ENCODE results near the gene CREBBP.
A peak's percentile ranks its signal among the peaks of the same experiment; 100 is the strongest.

Gene CREBBP

DNA sequence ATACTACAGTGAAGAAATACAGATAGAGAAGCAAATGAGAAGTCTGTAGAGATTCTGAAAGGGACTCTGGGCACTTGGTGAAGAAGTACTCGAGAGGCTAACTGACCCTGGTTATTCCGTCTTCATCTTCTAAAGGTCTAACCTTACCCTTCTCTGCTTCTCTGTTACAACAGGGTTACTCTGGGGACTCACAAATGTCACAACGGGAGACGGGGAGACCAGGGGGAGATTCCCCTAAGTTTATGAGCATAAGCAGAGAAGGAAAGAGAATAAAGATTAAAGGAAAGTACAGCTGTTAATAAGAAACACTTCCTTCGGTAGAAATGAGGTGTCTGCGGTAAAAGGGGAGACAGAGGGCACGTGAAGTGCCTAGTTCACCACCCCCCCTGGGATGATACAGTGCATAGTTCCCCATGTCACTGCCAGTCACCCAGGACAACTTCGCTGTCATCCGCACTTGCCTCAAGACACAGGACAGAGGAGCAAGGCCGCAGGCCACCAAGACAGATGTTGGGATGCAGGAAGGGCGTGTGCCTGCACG lies 88.0 kb downstream of the CREBBP start:
- DNase-seq, result no peak

DNA sequence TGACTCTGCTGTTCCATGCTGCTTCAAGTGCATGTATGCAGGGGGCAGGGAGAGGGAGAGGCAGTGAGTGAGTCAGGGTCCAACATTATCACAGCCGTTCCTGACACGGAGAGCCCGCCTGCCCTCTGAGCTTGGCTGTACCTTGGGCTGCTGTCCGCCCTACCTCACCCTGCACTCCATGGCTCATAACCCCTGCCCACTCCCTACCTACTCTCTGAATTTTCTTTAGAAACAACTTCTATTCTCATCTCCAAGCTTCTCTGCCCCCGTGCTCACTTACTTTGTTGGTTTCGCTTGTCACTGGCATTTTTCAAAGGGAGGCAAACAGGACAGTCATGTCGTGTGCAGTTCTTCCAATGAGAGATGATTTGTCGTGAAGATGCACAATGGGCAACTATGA lies 88.8 kb downstream of the CREBBP start:
- DNase-seq, result no peak

DNA sequence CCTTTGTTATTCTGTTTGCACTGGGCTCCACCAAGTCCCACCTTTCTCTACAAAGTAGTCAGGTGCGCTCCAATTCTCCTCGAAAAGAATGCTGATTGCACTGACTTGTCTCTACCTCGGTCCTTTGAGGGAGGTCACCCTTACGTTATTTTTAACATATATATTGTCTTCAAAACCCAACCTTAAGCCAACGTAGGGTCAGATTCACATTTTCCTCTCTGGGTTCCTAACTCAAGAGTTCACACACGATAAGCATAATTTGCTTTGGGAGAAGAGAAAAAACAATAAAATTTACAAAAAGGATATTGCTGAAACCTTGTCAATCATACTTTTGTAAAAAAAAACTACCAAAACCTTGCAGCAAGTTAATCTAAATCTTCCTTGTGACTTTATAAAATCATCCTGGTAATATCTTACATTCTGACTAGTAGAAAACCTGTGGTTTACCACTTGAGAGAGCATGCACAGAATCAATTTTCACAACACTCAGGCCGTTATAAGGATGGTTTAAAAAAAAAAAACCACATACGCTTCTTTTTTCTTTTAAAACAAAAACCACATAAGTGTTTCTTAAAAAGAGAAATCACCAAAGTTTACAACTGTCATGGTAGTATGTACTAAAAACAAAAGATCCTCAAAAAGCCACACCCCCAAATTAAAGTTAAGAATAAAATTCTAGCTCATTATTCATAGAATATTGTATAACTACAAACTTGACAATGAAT lies 91.0 kb downstream of the CREBBP start:
- no peak for DNase-seq

DNA sequence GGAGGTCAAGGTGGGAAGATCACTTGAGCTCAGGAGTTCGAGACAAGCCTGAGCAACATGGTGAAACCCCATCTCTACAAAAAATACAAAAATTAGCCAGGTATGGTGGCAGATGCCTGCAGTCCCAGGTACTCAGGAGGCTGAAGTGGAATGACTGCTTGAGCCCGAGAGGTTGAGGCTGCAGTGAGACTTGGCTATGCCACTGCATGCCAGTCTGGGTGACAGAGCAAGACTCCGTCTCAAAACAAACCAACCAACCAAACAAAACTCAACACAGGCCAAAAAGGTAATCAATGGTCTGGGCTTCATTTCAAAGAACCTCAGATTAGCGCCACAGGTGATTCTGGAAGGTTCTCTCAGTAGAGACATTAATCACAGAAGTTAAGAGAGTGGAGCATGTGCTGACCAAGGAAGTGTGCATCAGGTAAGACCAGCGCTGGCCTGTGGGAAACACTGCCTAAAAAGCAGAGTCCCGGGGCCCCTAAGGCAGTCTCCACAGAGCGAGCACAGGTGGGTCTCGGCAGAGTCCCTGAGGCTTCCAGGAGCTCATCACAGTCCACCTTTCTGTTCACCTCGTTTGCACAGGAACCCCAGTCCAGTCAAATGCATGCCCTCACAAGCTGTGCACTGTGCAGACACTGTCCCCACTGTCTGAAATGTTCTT lies 91.7 kb downstream of the CREBBP start:
- DNase-seq, result no peak

DNA sequence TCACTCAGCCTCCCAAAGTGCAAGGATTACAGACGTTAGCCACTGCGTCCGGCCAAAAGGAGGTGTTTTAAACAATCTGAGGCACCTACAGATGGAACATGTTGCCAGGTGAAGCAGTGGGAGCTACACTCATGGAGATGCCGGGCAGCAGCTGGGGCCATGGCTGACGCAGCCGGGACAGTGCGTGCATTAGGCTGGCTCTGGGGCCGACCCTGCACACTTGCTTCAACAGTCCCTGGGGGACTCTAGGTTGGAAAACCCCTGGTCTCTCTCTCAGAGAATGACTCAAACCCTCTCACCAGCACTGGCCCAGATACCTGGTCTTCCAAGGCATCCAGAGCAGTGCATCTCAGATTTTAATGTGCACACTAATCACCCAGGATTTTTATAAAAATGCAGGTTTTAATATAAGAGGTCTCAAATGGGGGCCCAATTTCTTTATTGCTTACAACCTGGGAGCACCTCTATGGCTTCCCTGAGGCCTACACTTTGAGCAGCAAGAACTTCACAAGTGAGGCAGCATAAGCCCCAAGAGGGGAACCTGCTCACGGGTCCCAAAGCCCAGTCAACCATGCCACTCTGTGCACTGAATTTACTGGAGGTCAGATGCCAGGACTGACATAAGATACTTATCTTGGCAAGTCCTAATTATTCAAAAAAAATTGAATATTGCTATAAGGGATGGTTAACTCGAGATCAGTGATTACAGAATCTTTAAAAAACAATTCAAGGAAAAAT lies 92.4 kb downstream of the CREBBP start:
- no peak for DNase-seq

DNA sequence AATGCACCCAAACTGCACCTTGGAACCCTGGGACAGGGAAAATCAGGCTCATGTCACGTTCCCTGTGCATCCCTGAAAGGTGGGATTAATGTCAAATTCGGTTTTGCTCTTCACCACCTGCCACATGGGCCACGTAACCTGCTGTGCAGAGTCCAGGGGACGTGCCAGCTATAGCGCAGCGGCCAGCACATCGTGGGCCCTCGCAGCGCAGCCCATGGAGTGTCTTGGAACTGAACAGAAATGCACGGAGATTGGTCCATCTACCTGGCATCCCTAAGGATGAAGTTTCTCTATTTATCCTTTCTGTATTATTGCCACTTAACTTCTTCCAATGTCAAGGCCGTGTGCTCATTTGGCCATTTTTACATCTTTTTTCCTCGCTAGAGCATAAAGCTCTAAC lies 95.1 kb downstream of the CREBBP start:
- DNase-seq, result no peak

DNA sequence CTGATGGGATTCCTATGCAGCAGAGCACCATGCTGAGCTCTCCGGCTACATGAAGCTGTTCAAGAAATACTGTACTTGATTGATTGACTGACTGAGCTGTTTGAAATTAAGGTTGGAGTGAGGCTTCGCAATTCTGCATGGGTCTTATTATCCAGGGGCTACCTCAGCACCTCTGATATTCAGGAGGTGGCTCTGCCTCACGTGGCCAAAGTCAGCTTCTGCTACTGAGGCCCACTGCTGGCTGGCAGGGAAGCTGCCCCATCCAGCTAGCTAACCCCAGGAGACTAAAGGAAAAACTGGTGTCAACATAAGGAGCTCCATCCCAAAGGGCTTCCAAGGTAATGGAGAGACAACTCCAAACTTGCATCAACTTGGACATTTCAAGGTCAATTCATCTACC lies 97.0 kb downstream of the CREBBP start:
- DNase-seq, result no peak

DNA sequence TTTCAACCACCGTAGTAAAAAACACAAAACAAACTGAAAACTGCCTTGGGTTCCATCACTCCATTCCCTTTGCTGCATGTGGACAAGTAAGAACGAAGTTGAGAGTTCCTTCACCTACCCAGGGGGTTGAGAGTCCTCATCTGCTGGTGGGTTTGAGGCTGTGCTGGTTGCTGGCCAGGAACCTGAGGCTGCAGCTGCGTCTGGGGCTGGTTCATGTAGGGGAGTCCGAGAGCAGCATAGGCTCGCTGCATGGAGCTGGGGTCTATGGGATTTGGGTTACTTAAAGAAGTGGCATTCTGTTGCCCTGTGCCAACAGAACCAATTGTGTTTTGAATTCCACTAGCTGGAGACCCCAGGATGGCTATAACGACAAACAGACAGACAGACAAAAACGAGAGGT lies 97.9 kb downstream of the CREBBP start:
- no peak for DNase-seq

DNA sequence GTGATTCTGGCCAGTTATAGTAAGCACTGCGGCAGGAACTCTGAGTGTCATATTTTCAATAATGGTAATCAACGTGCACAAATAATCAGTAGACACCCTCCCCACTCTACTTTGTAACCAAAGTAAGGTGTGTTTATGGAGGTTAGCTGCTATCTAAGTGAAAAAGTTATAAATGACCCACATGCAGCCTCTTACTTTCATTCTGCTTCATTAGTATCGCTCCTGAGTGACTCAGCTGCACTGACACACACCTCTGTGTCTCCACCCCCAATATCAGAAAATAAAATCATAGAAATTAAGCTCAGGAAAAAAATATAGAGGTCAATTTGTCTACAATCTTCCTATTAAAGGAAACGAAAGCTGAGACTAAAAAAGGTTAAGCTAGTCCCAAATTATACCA lies 99.1 kb downstream of the CREBBP start:
- no peak for DNase-seq

DNA sequence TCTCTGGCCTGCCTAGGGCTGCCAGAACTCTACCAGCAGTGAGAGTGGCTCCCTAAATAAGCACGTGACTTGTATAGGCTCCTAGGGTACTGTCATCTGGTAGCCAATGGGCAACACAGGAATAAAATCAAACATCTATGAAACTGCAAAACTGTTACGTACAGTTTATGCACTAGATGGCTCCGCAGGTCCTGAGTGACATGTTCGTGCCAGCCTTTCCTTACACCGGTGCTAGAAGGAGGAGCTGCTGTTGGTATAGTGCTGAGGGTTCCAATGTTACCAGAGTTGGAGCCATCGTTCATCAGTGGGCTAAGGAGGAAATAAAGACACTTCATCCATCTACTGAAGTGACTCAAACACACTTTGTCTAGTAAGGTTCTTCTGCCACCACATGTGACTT lies 99.9 kb downstream of the CREBBP start:
- peak; percentile 11 for DNase-seq

DNA sequence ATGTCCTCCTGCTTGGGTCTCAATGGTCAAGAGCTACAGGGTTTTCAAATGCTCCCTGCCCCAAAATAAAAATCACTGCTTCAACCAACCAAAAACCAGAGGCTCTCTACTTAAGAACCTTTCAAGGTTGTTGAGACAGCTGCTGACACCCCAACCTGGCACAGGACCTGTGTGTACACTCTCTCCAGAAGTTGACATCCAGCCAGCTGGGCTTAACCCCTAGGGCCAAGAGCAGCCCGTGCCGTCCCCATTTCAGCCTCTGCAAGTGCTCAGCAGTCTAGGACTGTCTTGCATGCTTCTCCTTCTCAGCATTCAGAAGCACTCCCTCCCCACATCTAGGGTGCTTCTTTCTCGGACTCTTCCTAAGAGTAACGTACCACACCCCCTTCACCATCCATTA lies 104.2 kb downstream of the CREBBP start:
- no peak for DNase-seq

DNA sequence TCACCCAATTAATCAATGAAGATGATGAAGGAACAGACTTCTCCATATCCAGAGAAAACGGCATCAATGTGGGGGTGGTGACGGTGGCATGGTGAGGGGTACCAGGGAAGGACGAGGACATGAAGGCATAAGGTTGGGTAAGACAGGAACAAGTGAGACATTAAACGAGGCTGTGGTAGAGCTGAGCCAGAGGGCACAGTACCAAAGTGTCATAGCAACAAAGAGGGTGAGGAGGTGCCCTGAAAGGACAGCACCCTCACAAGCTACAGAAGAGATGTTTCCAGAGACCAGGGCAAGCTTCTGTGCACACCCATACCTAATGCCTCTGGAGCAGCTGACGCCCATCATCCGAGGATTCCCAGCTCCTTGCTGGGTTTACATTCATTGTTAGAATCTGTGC lies 105.7 kb downstream of the CREBBP start:
- no peak for DNase-seq

DNA sequence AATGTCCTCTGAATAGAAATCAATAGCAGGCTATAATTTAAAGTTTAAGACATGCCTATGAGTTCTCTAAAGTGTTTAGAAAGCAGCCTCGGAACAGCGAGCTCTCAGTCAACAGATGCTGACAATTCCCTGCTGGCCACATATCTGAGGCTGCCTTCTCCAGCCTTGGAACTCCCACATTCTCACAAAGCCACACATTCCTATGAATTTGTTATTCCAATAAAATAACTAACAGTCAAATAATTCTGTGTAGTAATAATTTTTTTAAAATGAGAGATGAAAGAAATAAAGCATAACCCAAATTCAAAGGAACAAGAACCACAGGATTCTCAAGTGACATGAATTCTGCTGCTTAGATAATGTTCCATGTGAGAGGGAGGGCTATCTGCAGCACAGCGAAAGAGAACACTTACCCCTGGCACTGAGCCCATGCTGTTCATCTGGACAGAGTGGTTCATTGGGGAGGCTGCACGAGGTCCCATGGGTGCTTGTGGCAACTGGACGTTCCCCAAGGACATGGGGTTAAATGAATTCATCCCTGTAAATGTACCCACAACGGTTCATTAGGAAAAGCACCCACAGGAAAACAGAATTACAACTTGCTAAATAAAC lies 106.3 kb downstream of the CREBBP start:
- DNase-seq, result no peak

DNA sequence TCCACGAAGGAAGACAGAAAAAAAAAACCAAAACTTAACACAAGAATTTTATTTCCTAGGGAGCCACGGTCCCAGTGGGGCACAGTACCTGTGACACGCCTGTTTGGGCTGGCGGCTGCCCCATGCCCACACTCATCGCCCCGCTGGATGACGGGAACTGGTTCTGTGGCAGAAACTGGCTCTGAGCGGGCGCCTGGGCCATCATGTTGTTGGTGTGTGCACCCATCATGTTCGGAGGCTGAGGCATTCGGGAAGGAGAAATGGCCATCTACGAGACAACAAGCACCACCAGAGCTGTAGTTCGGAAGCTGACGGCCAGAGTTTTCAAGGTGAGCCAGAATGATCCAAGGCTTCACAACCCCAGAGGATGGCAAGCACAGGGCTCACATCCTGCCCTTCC lies 106.8 kb downstream of the CREBBP start:
- DNase-seq, result no peak

DNA sequence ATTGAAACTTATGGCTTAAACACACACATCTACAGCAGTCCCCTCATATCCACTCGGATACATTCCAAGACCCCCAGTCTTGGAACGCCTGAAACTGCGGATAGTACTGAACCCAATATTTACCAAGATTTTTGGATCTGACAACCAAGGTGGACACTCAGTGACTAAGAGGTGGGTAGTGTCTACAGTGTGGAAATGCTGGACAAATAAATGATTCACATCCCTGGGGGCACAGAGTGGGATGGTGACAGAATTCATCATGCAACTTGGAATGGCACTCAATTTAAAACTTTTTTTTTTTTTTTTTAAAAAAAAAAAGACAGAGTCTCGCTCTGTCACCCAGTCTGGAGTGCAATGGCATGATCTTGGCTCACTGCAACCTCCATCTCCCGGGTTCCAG lies 109.0 kb downstream of the CREBBP start:
- no peak for DNase-seq

DNA sequence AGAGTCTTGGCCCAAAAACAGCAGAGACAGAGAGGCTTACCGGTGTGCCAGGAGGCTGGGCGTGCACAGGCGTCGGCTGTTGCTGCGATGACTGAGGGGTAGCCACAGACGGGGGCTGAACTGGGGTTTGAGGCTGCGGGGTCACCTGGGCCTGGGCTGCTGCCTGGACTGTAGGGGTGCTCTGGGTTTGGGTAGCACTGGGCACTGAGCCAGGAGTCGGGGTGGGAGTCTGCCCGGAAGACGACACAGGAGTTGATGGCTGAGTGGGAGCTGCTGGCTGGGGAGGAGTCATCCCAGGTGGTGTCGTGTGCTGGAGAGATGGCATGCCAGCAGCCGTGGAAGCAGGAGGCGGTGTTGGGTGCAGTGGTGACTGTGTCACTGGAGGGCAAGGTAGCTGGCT lies 110.0 kb downstream of the CREBBP start:
- no peak for DNase-seq

DNA sequence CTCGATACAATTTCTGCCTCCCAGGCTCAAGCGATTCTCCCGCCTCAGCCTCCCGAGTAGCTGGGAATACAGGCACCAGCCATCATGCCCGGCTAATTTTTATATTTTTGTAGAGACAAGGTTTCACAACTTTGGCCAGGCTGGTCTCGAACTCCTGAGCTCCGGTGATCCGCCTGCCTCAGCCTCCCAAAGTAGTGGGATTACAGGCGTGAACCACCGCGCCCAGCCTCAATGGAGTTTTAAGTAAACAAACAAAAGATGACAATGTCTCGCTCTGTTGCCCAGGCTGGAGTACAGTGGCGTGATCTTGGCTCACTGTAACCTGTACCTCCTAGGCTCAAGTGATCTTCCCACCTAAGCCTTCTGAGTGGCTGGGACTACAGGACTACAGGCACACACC lies 110.6 kb downstream of the CREBBP start:
- no peak for DNase-seq

DNA sequence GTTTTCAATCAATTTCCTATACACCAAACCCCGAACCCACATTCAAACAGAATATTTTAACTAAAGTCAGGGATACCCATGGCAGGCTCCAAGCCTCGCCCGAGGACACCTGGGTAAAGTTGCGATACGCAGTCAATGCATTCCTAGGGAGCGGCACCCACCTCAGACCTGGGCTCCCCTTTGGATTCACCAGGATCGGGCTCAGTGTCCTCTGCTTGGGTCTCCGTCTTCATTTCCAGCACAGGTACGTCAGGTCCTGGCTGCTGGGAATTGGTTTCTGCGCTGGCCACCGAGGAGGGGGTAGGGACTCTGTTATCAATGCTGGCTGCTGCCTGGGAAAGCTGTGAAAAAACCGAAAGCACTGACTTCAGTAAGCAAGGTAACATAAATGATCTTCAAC lies 111.5 kb downstream of the CREBBP start:
- DNase-seq, result no peak

DNA sequence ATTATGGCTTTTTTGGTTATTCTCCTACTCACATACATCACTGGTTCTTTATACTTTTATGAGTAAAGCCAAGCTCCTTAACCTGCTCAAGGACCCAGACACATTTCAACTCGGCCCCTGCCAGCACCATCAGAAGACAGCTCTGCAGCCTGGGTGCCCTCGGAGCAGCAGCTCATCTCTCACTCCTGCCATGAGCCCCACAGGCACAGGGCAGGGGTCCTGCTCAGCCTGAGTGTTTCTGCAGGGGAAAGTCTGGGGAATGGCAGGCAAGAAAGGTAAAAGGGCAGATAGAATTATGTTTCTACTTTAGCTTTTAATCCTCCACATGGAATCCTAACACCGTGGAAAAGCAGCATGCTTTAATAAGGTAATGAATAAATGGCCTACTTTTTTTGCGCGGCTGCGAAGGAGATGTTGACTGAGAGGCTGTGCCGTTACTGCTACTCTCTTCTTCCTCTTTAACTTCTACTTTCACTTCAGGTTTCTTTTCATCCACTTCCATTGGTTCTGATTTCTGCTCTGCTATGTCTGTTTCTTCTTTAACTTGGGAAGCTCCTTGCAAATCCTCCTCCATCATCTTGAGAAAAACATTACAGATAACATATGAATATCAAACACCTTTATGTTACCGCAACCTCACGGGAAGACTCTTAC lies 113.1 kb downstream of the CREBBP start:
- DNase-seq, result no peak

DNA sequence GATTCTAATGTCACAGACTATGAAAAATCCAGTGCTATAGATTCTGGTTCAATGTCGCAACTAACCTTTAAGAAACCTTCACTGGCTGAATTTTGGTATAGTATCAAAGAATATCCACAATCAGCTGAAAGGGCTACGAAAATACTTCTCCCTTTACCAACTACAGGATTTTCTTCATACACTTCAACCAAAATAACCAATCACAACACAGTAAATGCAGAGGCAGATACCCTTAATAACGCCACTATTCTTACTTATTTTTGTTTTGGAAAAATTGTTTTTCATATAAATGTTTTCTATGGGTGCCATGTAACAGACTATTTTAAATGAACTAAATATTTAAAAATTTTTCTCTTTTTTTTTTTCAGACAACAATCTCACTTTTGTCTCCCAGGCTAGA lies 114.3 kb downstream of the CREBBP start:
- no peak for DNase-seq

DNA sequence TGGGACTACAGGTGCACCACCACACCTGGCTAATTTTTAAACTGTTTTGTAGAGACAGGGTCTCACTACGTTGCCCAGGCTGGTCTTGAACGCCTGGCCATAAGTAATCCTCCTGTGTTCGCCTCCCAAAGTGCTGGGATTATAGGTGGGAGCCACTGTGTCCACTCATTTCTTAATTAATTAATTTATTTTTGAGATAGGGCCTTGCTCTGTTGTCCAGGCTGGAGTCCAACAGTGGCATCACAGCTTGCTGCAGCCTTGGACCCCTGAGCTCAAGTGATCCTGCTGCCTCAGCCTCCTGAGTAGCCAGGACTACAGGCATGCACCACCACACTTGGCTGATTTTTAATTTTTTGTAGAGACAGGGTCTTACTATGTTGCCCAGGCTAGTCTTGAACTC lies 116.1 kb downstream of the CREBBP start:
- no peak for DNase-seq

DNA sequence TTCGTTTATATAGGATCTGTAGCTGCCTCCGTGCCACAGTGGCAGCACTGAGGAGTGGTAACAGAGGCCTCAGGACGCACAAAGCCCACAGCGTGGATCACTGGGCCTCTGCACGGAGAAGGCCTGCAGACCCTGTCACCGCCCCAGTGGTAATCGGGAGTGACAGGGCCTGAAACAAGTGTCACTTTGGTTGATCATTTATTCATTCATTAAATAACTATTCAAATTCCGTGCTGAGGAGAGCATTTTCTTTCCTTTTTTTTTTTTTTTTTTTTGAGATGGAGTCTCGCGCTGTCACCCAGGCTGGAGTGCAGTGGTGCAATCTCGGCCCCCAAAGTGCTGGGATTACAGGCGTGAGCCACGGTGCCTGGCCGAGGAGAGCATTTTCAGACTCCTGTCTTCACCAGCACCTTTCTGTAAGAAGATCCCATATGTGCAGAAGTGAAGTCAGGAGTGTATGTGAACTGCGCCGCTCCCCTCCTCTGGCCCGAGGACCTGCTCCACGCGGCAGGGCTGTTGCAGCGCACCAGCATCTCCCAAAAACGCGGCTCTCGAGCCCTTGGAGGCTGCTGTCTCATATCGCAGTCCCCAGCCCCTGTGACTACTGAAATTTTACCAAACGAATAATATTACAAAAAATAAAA lies 118.3 kb downstream of the CREBBP start:
- no peak for DNase-seq
